ENCODE data around the gene WRNIP1. TPM values are rescaled to one million over a fixed set of nuclear protein-coding genes. Genes with fewer than 3 reads are reported as not detected.

Gene WRNIP1
- total RNA-seq, 1 experiment from 2014 or later, result 36.3 TPM

- DNase-seq (ENCODE audit: low spot score) (no peak), ATAC-seq (no peak)
- POLR2A ChIA-PET, result no interaction called here
- Mint-ChIP-seq H3K4me1 (no peaks in the 10 kb centered on the region), H3K27me3 (ENCODE audit: low read depth) (peaks cover 3% of the 10 kb centered on the region; the same call in 1 of the 2 replicates), H3K9me3 (no peaks in the 10 kb centered on the region), H3K27ac (no peak overlapping the region), H3K4me3 (no peak overlapping the region), H3K36me3 (no peaks in the 10 kb centered on the region)
- TF ChIP-seq OVOL2 (CRISPR knock-in tag; IDR thresholded peaks at IDR 0.05; ENCODE audit: borderline replicate concordance), result no peak
- CTCF ChIA-PET, result interaction anchor here (0.6 to 1.8 kb wide), 4 partner anchors 11 to 123 kb away, joined by 3 to 6 read pairs (median 4); no protein-coding TSS in a partner anchor
Measured at GRCh38 chr6:2829253-2829652, 64.1 kb downstream of the WRNIP1 start.

- no peaks in the 10 kb centered on the region for H3K9me3 Mint-ChIP-seq
- no peak for ATAC-seq
- H3K27me3 Mint-ChIP-seq (ENCODE audit: low read depth), result no peaks in the 10 kb centered on the region
- peaks cover 4% of the 10 kb centered on the region; the same call in 1 of the 2 replicates for H3K36me3 Mint-ChIP-seq
- CTCF ChIA-PET, result no interaction called here
- TF ChIP-seq SMAD4 (CRISPR knock-in tag; IDR thresholded peaks at IDR 0.05), result no peak
- TF ChIP-seq, protein P1, sequence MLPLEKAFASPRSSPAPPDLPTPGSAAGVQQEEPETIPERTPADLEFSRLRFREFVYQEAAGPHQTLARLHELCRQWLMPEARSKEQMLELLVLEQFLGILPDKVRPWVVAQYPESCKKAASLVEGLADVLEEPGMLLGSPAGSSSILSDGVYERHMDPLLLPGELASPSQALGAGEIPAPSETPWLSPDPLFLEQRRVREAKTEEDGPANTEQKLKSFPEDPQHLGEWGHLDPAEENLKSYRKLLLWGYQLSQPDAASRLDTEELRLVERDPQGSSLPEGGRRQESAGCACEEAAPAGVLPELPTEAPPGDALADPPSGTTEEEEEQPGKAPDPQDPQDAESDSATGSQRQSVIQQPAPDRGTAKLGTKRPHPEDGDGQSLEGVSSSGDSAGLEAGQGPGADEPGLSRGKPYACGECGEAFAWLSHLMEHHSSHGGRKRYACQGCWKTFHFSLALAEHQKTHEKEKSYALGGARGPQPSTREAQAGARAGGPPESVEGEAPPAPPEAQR (CRISPR knock-in tag; IDR thresholded peaks at IDR 0.05), result no peak
- TF ChIP-seq NFATC4 (CRISPR knock-in tag; IDR thresholded peaks at IDR 0.05), result no peak
- TF ChIP-seq, protein P2, sequence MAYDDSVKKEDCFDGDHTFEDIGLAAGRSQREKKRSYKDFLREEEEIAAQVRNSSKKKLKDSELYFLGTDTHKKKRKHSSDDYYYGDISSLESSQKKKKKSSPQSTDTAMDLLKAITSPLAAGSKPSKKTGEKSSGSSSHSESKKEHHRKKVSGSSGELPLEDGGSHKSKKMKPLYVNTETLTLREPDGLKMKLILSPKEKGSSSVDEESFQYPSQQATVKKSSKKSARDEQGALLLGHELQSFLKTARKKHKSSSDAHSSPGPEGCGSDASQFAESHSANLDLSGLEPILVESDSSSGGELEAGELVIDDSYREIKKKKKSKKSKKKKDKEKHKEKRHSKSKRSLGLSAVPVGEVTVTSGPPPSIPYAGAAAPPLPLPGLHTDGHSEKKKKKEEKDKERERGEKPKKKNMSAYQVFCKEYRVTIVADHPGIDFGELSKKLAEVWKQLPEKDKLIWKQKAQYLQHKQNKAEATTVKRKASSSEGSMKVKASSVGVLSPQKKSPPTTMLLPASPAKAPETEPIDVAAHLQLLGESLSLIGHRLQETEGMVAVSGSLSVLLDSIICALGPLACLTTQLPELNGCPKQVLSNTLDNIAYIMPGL (CRISPR knock-in tag; IDR thresholded peaks at IDR 0.05), result no peak
- no peak for TF ChIP-seq USF2 (CRISPR knock-in tag; IDR thresholded peaks at IDR 0.05)
- no peak for TF ChIP-seq MXD4 (CRISPR knock-in tag; IDR thresholded peaks at IDR 0.05; ENCODE audit: borderline replicate concordance)
- TF ChIP-seq GABPB1 (CRISPR knock-in tag; IDR thresholded peaks at IDR 0.05), result no peak
- no peak for TF ChIP-seq ELF4 (CRISPR knock-in tag; IDR thresholded peaks at IDR 0.05; ENCODE audit: low read depth)
- TF ChIP-seq, protein P3, sequence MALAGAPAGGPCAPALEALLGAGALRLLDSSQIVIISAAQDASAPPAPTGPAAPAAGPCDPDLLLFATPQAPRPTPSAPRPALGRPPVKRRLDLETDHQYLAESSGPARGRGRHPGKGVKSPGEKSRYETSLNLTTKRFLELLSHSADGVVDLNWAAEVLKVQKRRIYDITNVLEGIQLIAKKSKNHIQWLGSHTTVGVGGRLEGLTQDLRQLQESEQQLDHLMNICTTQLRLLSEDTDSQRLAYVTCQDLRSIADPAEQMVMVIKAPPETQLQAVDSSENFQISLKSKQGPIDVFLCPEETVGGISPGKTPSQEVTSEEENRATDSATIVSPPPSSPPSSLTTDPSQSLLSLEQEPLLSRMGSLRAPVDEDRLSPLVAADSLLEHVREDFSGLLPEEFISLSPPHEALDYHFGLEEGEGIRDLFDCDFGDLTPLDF (CRISPR knock-in tag; IDR thresholded peaks at IDR 0.05), result no peak
- TF ChIP-seq IRF2 (CRISPR knock-in tag; IDR thresholded peaks at IDR 0.05; ENCODE audit: borderline replicate concordance, low read depth), result no peak
- no peak for TF ChIP-seq ZNF317 (CRISPR knock-in tag; IDR thresholded peaks at IDR 0.05; ENCODE audit: borderline replicate concordance, low read depth)
- TF ChIP-seq ZNF671 (CRISPR knock-in tag; IDR thresholded peaks at IDR 0.05), result no peak
- POLR2A ChIA-PET, result no interaction called here
- H3K4me3 Mint-ChIP-seq, result no peak overlapping the region
- DNase-seq (ENCODE audit: low spot score), result no peak
- no peaks in the 10 kb centered on the region for H3K4me1 Mint-ChIP-seq
- no peak overlapping the region for H3K27ac Mint-ChIP-seq
Measured at GRCh38 chr6:2830183-2830582, 65.0 kb downstream of the WRNIP1 start.

GRCh38 chr6:2831392-2831791 is 66.2 kb downstream of the WRNIP1 start:
- no peaks in the 10 kb centered on the region for H3K9me3 Mint-ChIP-seq
- peaks cover 10% of the 10 kb centered on the region for H3K36me3 Mint-ChIP-seq
- ChIA-PET CTCF (interaction anchor here (1.1 to 1.4 kb wide), 2 partner anchors 15 to 40 kb away, joined by 3 to 10 read pairs; no protein-coding TSS in a partner anchor), POLR2A (no interaction called here)
- no peaks in the 10 kb centered on the region for H3K4me1 Mint-ChIP-seq
- no peak overlapping the region for H3K4me3 Mint-ChIP-seq
- H3K27ac Mint-ChIP-seq, result no peak overlapping the region
- DNase-seq (ENCODE audit: low spot score), result no peak
- no peak; the same call in 1 of the 2 replicates for ATAC-seq
- H3K27me3 Mint-ChIP-seq (ENCODE audit: low read depth), result no peaks in the 10 kb centered on the region
- no peak for TF ChIP-seq ZNF121 (CRISPR knock-in tag; IDR thresholded peaks at IDR 0.05)
- no peak for TF ChIP-seq MLX (CRISPR knock-in tag; IDR thresholded peaks at IDR 0.05)
- no peak for TF ChIP-seq NR2C2 (CRISPR knock-in tag; IDR thresholded peaks at IDR 0.05)
- no peak for TF ChIP-seq EMX1 (CRISPR knock-in tag; IDR thresholded peaks at IDR 0.05)

Measured in WTC11 (cell line).